Testis (tissue), 5 donors: Measurements from ENCODE around the gene DRAP1. TPM values are rescaled to one million over a fixed set of nuclear protein-coding genes. Genes with fewer than 3 reads are reported as not detected.

Experiments used
- DNase-seq: peaks from one replicate; pipeline ENCODE4 v3.0.0-alpha.2; 2019
- H3K27ac ChIP-seq, 2 donors: fragments of 200-600 bp; sonication (generic); one replicate each; pipeline ENCODE4 v1.5.1; 2019
- H3K27me3 ChIP-seq: fragments of 200-600 bp; sonication (generic); one replicate; pipeline ENCODE4 v1.5.1; 2019
- H3K36me3 ChIP-seq: fragments of 200-600 bp; sonication (generic); one replicate; pipeline ENCODE4 v1.5.1; 2017; ENCODE audit warnings: low read depth; ENCODE audit errors: missing control alignments
- H3K4me1 ChIP-seq: fragments of 200-600 bp; sonication (generic); one replicate; pipeline ENCODE4 v1.5.1; 2019
- H3K4me3 ChIP-seq, 2 donors: fragments of 200-600 bp; sonication (generic); one replicate each; pipeline ENCODE4 v1.5.1; 2017 to 2019
- H3K9me3 ChIP-seq: fragments of 200-600 bp; sonication (generic); one replicate; pipeline ENCODE4 v1.5.1; 2017
- POLR2A ChIP-seq: fragments of 450-650 bp; IDR thresholded peaks from one replicate; pipeline ENCODE4 v1.6.1; 2017; ENCODE audit warnings: antibody characterized with exemption, mild to moderate bottlenecking, moderate library complexity
- WGBS, 2 donors: methylation state at CpG; one replicate each; pipeline ENCODE4 v1.1.5; 2018; 5-methylcytosine and 5-hydroxymethylcytosine counted together
- intact Hi-C: fragments of 100-400 bp; cut with DNase I; formaldehyde crosslinking; loops from one replicate; pipeline ENCODE4 v1.15.1; 2023; ENCODE audit warnings: low total_unique reads
- long read RNA-seq, 2 donors: transcript quantifications; one replicate each; lab custom pipeline, GENCODE V29; 2026
- polyA plus RNA-seq: library from polyadenylated mRNA; stranded (reverse); fragments of 350-450 nt; fragmentation: Illumina TruSeq; extraction: RNeasy Lipid Tissue Mini Kit (QIAGEN cat#74804); gene quantifications from one replicate; pipeline ENCODE4 v1.2.3, GENCODE V29; 2014; ENCODE audit warnings: low read depth, low replicate concordance; ENCODE audit not compliant: insufficient read depth
- total RNA-seq, 2 donors: library from RNA; depleted of rRNA; stranded (reverse); fragments of >200 nt; gene quantifications; one replicate each; pipeline ENCODE4 v1.2.3, GENCODE V29; 2016
- TF ChIP-seq, protein P1 (sequence below), 3 experiments: fragments of 450-650 bp in 2 of 3; fragments of 200-600 bp in 1 of 3; sonication (generic) in 1 of 3; IDR thresholded peaks; one replicate each; pipeline ENCODE4 v1.5.1; 2016 to 2019; ENCODE audit warnings: antibody characterized with exemption in 3 of 3, mild to moderate bottlenecking in 2 of 3, moderate library complexity in 1 of 3

DRAP1 gene, protein sequence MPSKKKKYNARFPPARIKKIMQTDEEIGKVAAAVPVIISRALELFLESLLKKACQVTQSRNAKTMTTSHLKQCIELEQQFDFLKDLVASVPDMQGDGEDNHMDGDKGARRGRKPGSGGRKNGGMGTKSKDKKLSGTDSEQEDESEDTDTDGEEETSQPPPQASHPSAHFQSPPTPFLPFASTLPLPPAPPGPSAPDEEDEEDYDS
- total RNA-seq (100 to 1,000 TPM; 215 to 243 TPM), polyA plus RNA-seq (304 TPM)
- long read RNA-seq, donor 1, transcript DRAP1-208 (6 exons, 751 nt), result minor isoform, 5 of 175 reads
- long read RNA-seq, donor 1, transcript DRAP1-209 (4 exons, 453 nt), result minor isoform, 22 of 175 reads
- long read RNA-seq, donor 1, transcript DRAP1-201 (7 exons, 989 nt), result major isoform, 126 of 175 reads
- long read RNA-seq, donor 1, partial matches to known transcripts, result 16 of 175 reads
- long read RNA-seq, donor 1, other reads (novel, unspliced or antisense), result 0 of 175 reads
- long read RNA-seq, donor 2, transcript DRAP1-209 (4 exons, 453 nt), result minor isoform, 10 of 99 reads
- long read RNA-seq, donor 2, transcript DRAP1-201 (7 exons, 989 nt), result major isoform, 68 of 99 reads
- long read RNA-seq, donor 2, transcript DRAP1-203 (1 exons, 474 nt), result minor isoform, 6 of 99 reads
- long read RNA-seq, donor 2, partial matches to known transcripts, result 8 of 99 reads
- long read RNA-seq, donor 2, other reads (novel, unspliced or antisense), result 0 of 99 reads

DNA sequence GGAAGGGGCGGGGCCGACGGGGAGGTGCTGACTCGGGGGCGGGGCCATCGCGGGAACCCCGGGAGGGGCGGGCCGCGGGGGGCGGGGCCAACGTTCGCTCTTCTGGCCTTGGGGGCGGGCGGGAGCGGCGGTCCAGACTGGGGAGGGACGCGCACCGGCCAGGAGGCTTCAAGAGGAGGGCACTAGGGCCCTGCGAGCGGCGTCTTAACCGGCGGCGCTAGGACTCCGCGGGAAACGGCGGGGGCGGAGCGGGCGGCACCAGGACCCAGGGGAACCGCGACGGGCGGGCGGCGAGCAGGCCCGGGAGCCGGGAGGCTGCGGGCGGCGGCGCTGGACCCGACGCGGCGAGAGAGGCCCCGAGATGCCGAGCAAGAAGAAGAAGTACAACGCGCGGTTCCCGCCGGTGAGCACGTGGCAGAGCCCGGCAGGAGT, at the start of gene DRAP1:
Gene DRAP1 (plus strand): TSS at position 286 of the 432 bp plus-strand sequence. CDS start 76 bp downstream, at position 362.
- H3K27ac ChIP-seq, result peak within 1 kb of the TSS; percentile 88 to 97

DNA sequence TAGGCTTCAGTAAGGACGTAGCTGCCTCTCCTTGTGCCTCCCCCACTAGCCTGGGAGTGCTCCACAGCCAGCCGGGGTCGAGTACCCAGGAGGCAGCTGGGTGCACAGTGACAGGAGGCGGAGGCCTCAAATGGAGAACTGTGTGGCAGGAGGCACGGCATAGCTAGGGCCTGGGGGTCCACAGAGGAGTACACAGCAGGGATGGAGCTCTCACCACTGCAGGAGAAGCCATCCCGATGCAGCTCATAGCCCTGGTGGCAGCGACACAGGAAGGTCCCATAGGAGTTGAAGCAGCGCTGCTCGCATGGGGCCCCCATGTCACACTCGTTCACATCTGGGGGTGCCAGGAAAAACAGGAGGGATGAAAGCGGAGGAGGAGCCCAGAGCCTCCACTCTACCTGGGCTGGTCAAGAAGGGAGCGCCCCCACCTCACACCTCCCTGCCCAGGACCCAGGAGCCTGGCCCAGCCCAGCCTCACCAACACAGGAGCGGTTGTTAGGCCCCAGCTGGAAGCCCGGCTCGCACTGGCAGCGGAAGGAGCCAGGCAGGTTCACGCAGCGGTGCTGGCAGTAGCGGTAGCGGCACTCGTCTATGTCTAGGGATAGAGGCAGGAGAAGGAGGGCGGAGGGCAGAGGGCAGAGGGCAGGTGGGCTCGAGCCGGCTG, 49.5 kb upstream of the DRAP1 start:
- 81 to 87% methylated on average over 22 of the region's 24 CpGs for WGBS, 2 donors
- no peak for DNase-seq
- H3K27ac ChIP-seq, result no peak overlapping the region
- TF ChIP-seq, protein P1, sequence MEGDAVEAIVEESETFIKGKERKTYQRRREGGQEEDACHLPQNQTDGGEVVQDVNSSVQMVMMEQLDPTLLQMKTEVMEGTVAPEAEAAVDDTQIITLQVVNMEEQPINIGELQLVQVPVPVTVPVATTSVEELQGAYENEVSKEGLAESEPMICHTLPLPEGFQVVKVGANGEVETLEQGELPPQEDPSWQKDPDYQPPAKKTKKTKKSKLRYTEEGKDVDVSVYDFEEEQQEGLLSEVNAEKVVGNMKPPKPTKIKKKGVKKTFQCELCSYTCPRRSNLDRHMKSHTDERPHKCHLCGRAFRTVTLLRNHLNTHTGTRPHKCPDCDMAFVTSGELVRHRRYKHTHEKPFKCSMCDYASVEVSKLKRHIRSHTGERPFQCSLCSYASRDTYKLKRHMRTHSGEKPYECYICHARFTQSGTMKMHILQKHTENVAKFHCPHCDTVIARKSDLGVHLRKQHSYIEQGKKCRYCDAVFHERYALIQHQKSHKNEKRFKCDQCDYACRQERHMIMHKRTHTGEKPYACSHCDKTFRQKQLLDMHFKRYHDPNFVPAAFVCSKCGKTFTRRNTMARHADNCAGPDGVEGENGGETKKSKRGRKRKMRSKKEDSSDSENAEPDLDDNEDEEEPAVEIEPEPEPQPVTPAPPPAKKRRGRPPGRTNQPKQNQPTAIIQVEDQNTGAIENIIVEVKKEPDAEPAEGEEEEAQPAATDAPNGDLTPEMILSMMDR (IDR thresholded peaks at IDR 0.05), result no peak
- TF ChIP-seq POLR2A, result no peak
- no peaks in the 10 kb centered on the region for H3K9me3 ChIP-seq
- H3K27me3 ChIP-seq, result no peaks in the 10 kb centered on the region
- peaks cover 14% of the 10 kb centered on the region for H3K4me1 ChIP-seq
- no peaks in the 10 kb centered on the region for H3K36me3 ChIP-seq
- intact Hi-C loops, result no loop called here
- H3K4me3 ChIP-seq, result no peak overlapping the region

More for the DNA sequence above, at the start of gene DRAP1:
- intact Hi-C loops, result no loop called here
- Histone ChIP-seq H3K4me1 (peaks cover 45% of the 10 kb centered on the region), H3K9me3 (no peaks in the 10 kb centered on the region), H3K27me3 (no peaks in the 10 kb centered on the region), H3K36me3 (no peaks in the 10 kb centered on the region), H3K4me3 (peak within 1 kb of the TSS; percentile 98 to 100)
- DNase-seq, result peak; percentile 99
- WGBS, 2 donors, result 1% methylated on average over 53 of the region's 59 CpGs; no CpG with 5 or more reads in 1 of the 2 donors
- TF ChIP-seq, protein P1 (IDR thresholded peaks at IDR 0.05), result no peak
- no peak for TF ChIP-seq POLR2A

DNA sequence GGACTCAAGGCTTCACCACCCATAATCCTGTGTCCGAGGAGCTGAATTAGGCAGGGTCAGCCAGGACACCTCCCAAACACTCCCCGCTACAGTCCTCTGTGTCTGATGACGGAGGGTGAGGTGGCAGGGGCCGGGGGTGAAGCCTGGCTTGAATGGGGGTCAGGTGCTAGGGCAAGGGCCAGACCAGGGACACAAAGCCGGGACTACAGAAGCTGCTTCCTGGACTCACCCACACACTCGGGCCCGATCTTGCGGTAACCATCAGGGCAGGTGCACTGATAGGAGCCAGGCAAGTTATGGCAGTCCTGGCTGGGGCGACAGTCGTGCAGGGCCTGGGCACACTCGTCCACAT, 48.9 kb upstream of the DRAP1 start:
- no peaks in the 10 kb centered on the region for H3K9me3 ChIP-seq
- no peak for TF ChIP-seq POLR2A
- TF ChIP-seq, protein P1 (IDR thresholded peaks at IDR 0.05), result no peak
- H3K4me3 ChIP-seq, result no peak overlapping the region
- H3K27ac ChIP-seq, result no peak overlapping the region
- H3K4me1 ChIP-seq, result peaks cover 14% of the 10 kb centered on the region
- no peaks in the 10 kb centered on the region for H3K36me3 ChIP-seq
- intact Hi-C loops, result no loop called here
- no peak for DNase-seq
- H3K27me3 ChIP-seq, result no peaks in the 10 kb centered on the region
- WGBS, 2 donors, result 68 to 78% methylated on average over 5 to 11 of the region's 11 CpGs

DNA sequence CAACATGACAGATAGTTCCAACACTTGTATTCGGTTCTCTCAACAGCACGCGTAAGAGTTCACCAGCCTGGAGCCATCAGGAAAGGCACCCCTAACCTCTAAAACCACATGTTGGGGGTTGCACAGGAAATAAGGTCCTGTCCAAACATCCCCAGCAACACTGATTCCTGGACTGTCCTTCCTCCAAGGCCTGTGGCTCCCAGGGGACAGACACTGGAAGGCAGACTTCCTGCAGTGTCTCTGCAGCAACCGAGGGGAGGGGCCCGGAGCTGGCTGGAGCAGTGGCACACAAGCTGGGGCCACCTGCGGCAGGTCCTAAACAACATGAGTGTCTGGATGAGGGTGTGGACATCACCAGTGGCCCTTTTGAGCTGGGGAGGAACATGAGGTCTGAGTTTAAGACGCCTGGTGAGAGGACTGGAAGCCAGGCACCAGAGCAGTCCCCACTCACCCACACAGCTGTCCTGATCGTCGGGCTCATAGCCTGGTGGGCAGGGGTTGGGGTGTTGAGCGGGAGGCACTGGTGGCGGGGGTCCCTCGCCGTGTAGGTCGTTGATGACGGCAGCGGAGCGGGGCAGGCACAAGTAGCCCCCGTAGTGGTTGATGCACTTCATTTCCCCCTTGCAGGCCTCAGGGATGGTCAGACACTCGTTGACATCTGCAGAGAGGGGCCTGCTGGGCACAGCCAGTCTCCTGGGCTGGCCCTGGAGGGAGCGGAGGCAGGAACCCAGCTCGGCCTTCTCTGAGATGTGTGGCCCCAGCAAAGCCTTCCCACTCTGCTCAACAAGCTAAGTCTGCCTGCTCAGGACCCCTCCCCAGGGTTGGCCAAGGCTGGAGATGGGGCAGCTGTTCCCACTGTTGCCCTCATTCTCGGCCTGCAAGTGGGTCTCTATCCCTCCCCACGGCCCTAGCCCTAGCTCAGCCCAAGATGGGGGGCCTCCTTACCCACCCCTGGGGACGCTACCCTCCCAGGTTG, 48.2 kb upstream of the DRAP1 start:
- no peaks in the 10 kb centered on the region for H3K9me3 ChIP-seq
- intact Hi-C loops, result no loop called here
- DNase-seq, result no peak
- 69 to 100% methylated on average over 1 to 24 of the region's 24 CpGs for WGBS, 2 donors
- no peaks in the 10 kb centered on the region for H3K27me3 ChIP-seq
- TF ChIP-seq, protein P1 (IDR thresholded peaks at IDR 0.05), result no peak
- TF ChIP-seq POLR2A, result no peak
- H3K36me3 ChIP-seq, result no peaks in the 10 kb centered on the region
- H3K4me3 ChIP-seq, result no peak overlapping the region
- H3K4me1 ChIP-seq, result peaks cover 14% of the 10 kb centered on the region
- peak overlapping the region; percentile 82 to 93 for H3K27ac ChIP-seq
